Ishikawa (cell line): ENCODE data around the gene REX1BD.

Experiments
- CEBPB ChIP-seq: IDR thresholded peaks from 2 replicates; pipeline ENCODE4 v1.6.1; 2012
- CREB1 ChIP-seq: IDR thresholded peaks from 2 replicates; pipeline ENCODE4 v1.6.1; 2012; ENCODE audit warnings: low read depth
- EGR1 ChIP-seq: IDR thresholded peaks from 2 replicates; pipeline ENCODE4 v1.6.1; 2012
- FOXM1 ChIP-seq: IDR thresholded peaks from 2 replicates; pipeline ENCODE4 v1.6.1; 2012; ENCODE audit warnings: low read depth, borderline replicate concordance
- NFIC ChIP-seq: IDR thresholded peaks from 2 replicates; pipeline ENCODE4 v1.6.1; 2012
- RAD21 ChIP-seq: IDR thresholded peaks from 2 replicates; pipeline ENCODE4 v1.6.1; 2012; ENCODE audit warnings: low read depth
- TAF1 ChIP-seq: IDR thresholded peaks from 2 replicates; pipeline ENCODE4 v1.6.1; 2012; ENCODE audit warnings: low read depth, mild to moderate bottlenecking
- TCF12 ChIP-seq: IDR thresholded peaks from 2 replicates; pipeline ENCODE4 v1.6.1; 2012; ENCODE audit warnings: low read depth
- TEAD4 ChIP-seq: IDR thresholded peaks from 2 replicates; pipeline ENCODE4 v1.6.1; 2012
- YY1 ChIP-seq: IDR thresholded peaks from 2 replicates; pipeline ENCODE4 v1.6.1; 2012; ENCODE audit warnings: low read depth
- ZBTB7A ChIP-seq: IDR thresholded peaks from 2 replicates; pipeline ENCODE4 v1.6.1; 2012; ENCODE audit warnings: low read depth
- TF ChIP-seq, protein P1 (sequence below): IDR thresholded peaks from 2 replicates; pipeline ENCODE4 v1.6.1; 2012
- TF ChIP-seq, protein P2 (sequence below): IDR thresholded peaks from 2 replicates; pipeline ENCODE4 v1.6.1; 2012
- TF ChIP-seq, protein P3 (sequence below): IDR thresholded peaks from 2 replicates; pipeline ENCODE4 v1.6.1; 2012; ENCODE audit warnings: low read depth, mild to moderate bottlenecking

Gene REX1BD

DNA sequence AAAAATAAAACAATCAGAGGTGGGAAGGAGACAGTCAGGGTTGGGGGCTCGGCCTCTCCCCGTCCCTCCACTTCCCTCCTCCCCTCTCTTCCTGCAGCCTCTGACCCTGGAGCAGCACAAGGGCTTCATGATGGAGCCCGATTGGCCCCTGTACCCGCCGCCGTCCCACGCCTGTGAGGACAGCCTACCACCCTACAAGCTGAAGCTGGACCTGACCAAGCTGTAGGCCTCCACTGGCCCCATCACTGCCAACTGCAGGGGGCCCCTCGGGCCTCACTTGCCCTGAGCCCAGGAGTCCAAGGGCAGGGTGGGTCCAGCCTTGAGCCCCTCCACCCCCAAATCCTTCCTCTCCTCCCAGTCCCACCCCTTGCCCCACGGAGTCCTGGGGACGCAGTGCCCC lies 31.7 kb downstream of the REX1BD start:
- no peak for TF ChIP-seq TEAD4

DNA sequence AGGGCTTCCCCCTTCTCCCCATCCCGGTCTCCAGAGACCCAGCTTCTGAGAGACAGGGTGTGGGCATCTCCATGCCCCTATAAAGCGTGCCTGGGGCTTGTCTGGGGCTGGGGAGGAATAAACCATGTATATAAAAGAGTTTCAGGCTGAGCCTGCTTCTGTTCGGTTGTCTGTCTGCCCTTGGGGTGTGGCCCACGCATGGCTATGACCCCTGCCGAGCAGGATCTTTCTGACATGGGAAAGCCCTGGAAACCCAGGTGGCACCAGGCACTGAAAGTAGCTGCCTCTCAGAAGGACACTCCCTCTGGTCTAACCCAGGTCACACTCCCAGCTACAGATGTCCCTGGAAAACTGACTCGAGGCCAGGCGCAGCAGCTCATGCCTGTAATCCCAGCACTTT lies 32.3 kb downstream of the REX1BD start:
- TF ChIP-seq YY1: no peak
- no peak for TF ChIP-seq FOXM1
- TF ChIP-seq NFIC: no peak
- TF ChIP-seq TEAD4: no peak
- TF ChIP-seq, protein P1, sequence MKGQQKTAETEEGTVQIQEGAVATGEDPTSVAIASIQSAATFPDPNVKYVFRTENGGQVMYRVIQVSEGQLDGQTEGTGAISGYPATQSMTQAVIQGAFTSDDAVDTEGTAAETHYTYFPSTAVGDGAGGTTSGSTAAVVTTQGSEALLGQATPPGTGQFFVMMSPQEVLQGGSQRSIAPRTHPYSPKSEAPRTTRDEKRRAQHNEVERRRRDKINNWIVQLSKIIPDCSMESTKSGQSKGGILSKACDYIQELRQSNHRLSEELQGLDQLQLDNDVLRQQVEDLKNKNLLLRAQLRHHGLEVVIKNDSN: no peak
- TF ChIP-seq CREB1: no peak
- no peak for TF ChIP-seq RAD21
- TF ChIP-seq, protein P2, sequence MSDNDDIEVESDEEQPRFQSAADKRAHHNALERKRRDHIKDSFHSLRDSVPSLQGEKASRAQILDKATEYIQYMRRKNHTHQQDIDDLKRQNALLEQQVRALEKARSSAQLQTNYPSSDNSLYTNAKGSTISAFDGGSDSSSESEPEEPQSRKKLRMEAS: no peak
- TF ChIP-seq EGR1: no peak
- TF ChIP-seq TAF1: no peak
- TF ChIP-seq, protein P3, sequence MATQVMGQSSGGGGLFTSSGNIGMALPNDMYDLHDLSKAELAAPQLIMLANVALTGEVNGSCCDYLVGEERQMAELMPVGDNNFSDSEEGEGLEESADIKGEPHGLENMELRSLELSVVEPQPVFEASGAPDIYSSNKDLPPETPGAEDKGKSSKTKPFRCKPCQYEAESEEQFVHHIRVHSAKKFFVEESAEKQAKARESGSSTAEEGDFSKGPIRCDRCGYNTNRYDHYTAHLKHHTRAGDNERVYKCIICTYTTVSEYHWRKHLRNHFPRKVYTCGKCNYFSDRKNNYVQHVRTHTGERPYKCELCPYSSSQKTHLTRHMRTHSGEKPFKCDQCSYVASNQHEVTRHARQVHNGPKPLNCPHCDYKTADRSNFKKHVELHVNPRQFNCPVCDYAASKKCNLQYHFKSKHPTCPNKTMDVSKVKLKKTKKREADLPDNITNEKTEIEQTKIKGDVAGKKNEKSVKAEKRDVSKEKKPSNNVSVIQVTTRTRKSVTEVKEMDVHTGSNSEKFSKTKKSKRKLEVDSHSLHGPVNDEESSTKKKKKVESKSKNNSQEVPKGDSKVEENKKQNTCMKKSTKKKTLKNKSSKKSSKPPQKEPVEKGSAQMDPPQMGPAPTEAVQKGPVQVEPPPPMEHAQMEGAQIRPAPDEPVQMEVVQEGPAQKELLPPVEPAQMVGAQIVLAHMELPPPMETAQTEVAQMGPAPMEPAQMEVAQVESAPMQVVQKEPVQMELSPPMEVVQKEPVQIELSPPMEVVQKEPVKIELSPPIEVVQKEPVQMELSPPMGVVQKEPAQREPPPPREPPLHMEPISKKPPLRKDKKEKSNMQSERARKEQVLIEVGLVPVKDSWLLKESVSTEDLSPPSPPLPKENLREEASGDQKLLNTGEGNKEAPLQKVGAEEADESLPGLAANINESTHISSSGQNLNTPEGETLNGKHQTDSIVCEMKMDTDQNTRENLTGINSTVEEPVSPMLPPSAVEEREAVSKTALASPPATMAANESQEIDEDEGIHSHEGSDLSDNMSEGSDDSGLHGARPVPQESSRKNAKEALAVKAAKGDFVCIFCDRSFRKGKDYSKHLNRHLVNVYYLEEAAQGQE: no peak
- TF ChIP-seq TCF12: no peak

DNA sequence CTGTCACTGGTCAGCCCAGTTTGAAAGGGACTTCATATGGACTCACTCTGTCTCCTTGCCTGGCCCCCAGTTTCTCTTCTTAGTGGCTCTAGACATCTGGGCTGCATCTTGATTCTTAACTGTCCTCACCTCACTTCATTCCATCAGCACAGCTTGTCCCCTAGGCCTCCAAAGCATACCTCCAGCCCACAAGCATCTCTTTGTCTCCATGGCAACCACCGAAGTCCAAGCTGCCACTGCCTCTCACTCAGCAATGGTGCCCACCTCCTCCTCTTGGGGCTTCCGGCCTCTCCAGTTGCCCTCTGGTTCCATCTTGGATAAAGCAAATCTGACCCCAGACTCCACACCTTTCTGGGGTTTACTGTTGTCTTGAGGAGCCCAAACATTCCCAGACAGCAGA lies 38.3 kb downstream of the REX1BD start:
- TF ChIP-seq YY1: no peak

DNA sequence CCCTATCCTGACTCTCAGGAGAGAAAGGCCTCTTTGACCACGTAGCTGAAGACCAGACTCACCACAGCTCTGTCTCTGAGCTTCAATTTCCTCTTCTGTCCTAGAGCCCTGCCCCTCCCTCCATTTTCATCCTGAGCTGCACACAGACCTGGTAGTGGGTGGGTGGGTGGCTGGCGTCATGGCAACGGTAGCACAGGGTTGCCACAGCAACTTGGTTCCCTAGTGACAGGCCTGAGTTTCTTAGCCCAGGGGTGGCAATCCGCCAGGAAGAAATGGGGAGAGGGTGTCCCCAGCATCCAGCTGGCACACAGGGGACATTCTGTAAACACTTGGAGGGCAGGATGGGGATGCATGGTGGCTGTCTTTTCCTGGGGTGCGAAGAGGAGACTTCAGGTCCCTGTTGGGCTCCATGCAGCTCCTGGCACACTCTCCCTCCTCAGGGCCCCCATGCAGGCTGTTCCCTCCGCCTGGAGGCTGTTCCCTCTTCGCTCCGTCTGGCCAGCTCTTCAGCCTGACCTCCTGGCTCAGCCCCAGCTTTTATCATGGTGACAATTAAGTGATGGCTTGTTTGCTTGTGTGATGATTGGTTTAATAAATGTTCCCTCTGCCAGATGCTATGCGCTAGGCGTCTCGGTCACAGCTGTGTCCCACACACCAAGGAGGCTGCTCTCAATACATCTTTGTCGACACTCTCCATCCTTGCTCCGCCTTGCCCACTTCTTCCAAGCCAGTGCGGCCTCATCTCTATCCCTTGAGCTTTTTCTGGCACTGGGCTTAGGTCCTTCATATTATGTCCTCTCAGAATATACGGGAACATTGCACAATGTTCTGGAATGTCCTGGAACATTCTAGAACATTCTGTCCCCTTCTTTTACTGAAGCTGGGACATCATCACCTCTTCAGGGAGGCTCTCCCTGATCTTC lies 40.8 kb downstream of the REX1BD start:
- TF ChIP-seq CEBPB (peak; percentile 65), CREB1 (no peak)

DNA sequence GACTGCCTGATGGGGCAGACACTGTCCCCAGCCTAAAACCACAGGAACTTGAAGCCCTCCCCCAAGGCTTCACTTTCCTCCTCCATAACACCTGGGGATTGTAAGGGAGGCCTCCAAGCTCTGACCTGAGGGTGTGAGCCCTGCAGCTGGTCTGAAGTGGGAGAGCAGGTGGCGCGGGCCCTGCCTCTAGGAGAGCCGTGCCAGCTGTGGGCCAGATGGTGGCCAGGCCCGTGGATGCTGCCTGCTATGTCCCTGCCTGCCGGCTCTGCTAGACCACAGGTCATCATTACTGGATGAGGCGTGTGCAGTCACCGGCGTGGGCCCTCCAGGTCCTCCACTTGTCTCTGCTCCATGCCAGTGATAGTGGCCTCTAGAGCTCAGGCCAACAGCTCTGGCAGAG lies 44.7 kb downstream of the REX1BD start:
- TF ChIP-seq FOXM1 (no peak), NFIC (no peak), RAD21 (no peak), TCF12 (no peak), ZBTB7A (no peak), CEBPB (no peak), TAF1 (no peak)
- TF ChIP-seq, protein P1: no peak
- TF ChIP-seq, protein P3: no peak
- TF ChIP-seq, protein P2: no peak

DNA sequence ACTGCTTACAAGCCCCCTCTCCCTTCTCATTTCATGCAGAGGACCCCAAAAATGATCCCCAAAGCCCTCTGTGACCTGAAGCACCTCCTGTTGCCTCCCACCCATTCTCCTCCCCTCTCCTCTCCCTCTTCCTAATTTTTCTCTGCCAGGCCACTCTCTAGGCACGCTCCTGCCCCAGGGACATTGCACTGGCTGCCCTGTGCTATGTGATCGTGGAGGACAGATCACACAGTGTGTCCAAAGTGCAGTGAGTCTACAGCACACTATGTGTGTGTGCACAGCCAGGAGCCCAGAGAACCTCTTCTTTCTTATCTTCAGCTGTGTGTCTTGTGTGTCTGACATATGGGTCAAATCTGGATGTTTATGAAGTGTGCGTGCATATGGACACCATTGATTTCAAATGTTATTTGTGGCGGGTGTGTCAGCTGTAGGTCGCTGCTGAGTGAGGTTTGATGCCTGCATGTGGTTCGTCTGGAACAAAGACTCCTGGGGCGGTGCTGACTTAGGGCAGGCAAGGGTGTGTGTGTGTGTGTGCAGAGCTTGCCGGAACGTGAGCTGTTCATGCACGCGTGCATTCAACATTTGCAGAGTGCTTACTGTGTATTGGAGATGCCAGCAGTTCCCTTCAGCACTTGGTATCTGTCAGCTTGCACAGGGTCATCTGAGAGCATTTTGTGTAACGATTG lies 46.2 kb downstream of the REX1BD start:
- TF ChIP-seq RAD21 (no peak), CEBPB (no peak), TAF1 (no peak), NFIC (no peak)
- TF ChIP-seq, protein P3: no peak
- TF ChIP-seq, protein P2: peak; percentile 40; the same call in 1 of the 2 replicates
